ENCODE measurements around the gene CDK9.

The CDK9 gene

DNA sequence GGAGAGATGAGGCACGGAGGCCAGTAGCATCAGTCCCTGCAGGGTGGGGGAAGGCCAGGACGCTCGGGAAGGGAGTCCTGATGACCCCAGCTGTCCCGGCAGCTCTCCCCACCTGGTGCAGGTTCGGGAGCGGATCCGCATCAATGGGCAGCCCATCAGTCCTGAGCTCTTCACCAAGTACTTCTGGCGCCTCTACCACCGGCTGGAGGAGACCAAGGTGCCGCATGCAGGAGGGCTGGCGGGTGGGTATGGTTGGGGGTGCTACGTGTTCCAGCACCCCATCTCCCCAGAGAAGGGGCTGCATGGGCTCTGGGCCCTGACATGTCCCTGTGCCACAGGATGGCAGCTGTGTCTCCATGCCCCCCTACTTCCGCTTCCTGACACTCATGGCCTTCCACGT lies 21.0 kb downstream of the CDK9 start:
- DNase-seq = no peak

- no peak for DNase-seq
Measured at GRCh38 chr9:127808347-127809001, 22.6 kb downstream of the CDK9 start.

DNA sequence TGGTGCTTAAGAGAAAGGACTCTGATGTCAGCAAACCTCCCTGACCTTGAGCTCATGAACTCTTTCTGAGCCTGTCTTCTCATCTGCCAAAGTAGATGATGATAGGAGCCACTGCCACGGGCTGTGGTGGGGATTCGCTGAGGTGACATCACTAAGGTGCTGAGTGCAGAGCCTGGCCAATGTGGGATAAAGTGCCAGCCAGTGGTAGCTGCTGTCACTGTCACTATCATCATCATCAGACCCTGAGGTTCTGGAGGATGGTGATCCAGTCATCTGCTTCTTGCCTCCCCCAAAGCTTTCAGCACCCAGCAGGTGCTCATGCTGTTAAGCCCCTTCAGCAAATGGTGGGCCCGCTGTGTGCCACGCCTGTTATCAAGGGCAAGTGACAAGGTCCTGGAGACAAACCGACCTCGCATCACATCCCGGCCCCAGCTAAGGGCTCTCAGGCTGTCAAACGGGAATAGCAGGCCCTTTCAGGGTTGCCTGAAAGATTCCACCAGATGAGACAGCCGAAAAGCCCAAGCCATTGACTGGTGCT lies 23.2 kb downstream of the CDK9 start:
- no peak for DNase-seq

DNA sequence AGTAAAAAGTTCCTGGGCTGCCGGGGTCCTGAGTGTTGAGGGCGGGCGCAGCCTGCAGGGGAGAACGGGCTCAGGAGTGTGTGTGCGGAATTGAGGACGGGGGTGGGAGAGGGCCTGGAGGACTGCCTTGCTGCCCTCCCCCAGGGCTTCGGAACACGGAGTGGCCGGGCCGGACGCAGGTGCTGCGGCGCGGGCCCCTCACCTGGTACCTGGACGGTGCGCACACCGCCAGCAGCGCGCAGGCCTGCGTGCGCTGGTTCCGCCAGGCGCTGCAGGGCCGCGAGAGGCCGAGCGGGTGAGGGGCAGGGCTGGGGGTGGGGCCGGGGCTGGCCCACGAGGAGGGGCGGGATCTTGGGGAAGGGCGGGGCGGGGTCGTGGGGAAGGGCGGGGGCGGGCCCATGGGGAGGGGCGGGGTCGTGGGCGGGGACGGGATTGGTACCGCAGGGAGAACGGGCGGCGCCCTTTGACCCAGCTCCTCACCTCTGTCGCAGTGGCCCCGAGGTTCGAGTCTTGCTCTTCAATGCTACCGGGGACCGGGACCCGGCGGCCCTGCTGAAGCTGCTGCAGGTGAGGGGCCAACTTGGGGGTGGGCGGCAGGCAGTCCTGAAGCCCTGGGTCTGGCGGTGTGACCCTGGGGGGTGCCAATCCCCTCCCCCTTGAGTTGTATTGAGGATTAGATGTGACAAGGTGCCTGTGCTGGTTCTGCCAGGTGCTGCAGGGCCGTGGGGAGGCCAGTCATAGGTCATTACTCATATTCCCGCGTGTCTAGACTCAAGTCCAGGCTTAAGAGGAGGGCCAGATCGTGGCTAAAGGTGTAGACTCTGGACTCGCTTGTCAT lies 23.9 kb downstream of the CDK9 start:
- DNase-seq = no peak

DNA sequence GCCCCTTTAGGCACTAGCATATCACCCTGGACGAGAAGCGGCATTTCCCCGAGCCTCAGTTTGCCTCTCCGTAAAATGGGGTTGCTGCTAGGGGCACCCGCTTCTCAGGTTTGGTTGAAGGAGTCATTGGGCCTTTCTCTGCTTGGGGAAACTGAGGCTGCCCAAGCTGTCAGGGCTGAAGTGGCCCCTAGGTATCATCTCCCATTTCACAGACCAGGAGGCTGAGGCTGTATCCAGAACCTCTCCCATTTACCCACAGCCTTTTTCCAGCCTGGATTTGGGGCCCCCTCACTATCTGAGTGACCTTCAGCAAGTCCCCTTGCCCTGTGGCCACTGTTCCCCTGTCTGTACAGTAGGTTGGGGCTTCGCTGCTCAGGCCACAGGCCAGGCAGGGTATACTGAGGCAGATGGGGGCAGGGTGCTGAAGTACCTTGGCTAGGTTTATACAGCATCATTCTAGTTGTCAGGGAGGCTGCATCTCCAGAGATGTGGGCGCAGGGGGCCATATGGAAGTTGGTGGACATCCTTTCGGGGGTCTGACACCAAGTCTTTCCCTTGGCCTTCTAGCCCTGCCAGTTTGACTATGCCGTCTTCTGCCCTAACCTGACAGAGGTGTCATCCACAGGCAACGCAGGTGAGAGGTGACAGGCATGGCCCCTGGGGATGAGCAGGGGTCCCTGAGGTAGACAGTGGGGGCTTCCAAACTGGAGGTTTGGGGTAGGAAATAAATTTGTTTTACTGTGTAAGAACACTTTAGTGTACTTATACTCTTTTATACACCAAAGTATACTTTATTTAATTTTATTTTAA lies 24.7 kb downstream of the CDK9 start:
- DNase-seq = no peak

GRCh38 chr9:127812011-127812410 lies 26.2 kb downstream of the CDK9 start:
- DNase-seq = no peak

DNA sequence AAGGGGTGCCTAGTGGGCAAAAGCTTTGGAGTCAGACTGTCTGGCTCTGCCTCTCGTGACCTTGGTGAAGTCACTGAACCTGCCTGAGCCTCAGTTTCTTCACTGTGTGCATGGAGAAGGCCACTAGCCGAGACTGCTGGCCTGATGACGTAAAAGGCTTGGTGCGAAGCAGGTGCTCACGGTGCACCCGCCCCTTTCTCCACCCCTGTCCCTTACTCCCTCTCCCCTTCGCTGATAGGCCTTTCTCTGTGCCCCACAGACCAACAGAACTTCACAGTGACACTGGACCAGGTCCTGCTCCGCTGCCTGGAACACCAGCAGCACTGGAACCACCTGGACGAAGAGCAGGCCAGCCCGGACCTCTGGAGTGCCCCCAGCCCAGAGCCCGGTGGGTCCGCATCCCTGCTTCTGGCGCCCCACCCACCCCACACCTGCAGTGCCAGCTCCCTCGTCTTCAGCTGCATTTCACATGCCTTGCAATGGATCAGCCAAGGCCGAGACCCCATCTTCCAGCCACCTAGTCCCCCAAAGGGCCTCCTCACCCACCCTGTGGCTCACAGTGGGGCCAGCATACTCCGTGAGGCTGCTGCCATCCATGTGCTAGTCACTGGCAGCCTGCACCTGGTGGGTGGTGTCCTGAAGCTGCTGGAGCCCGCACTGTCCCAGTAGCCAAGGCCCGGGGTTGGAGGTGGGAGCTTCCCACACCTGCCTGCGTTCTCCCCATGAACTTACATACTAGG lies 27.3 kb downstream of the CDK9 start:
- no peak for DNase-seq

DNA sequence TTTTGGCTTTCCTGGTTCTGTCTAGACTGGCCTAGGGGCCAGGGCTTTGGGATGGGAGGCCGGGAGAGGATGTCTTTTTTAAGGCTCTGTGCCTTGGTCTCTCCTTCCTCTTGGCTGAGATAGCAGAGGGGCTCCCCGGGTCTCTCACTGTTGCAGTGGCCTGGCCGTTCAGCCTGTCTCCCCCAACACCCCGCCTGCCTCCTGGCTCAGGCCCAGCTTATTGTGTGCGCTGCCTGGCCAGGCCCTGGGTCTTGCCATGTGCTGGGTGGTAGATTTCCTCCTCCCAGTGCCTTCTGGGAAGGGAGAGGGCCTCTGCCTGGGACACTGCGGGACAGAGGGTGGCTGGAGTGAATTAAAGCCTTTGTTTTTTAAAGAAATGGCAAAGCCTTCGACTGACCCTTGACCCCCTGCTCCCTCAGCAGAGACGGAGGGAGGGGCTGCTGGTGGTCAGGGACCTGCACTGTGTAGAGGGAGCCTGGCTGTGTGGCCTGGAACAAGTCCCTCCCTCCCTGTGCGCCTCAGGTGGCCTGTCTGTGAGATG lies 27.9 kb downstream of the CDK9 start:
- no peak for DNase-seq

GRCh38 chr9:127814619-127815511 lies 29.0 kb downstream of the CDK9 start:
- no peak for DNase-seq

- no peak for DNase-seq
Measured at GRCh38 chr9:127815512-127816361, 29.9 kb downstream of the CDK9 start.

- DNase-seq = no peak
Measured at GRCh38 chr9:127816362-127816725, 30.5 kb downstream of the CDK9 start.

- no peak for DNase-seq
Measured at GRCh38 chr9:127816728-127817127, 30.9 kb downstream of the CDK9 start.

GRCh38 chr9:127817881-127818434 lies 32.1 kb downstream of the CDK9 start:
- no peak for DNase-seq

- DNase-seq = no peak
Measured at GRCh38 chr9:127818574-127818973, 32.7 kb downstream of the CDK9 start.

DNA sequence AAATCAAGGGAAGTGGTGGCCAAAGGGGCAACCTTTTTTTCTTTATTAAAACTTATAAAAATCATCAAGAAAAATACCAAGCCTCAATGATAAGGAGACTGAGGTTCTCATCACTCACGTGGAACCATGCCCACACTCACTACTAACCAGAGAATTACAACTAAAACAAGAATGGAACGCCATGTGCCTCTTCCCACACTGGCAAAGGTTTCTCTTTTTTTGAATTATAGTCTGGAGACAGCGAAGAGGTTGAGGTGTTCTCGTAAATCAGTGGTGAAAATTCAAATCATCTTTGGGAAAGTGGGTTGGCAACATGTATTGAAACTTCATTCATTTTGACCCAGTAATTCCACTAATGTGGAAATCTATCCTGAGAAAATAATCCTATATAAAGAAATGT lies 36.3 kb downstream of the CDK9 start:
- DNase-seq = no peak

GRCh38 chr9:127825319-127826051 lies 39.7 kb downstream of the CDK9 start:
- no peak for DNase-seq

DNA sequence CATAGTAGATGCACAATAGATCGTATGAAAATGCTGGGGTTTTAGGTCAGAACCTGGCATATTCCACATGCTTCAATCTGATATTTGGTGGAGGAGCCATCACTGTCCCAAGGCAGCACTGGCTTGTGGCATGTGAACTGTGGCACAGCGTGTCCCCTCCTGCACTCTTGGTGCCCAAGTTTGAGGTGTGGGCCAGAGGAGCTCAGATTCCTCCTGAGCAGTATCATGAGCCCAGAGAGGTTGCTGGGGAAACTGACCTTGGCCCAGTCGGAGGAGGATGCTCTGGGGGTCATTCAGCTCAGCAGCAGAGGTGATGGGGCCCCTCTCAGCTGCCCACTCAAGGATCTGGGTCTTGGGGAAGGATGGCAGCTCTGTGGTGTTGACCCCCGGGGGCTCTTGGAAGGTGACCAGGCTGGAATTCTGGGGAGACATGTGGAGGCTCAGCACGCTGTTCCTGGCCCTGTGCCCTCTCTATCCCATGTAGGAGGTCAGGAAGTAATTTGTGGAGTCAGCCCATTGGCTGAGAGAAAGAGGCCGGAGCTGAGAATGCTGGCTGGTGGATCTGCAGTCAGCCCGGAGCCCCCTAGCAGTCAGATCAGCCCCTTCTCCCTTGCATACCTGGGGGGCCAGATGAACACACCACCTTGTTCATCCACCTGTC lies 40.5 kb downstream of the CDK9 start:
- DNase-seq = no peak

DNA sequence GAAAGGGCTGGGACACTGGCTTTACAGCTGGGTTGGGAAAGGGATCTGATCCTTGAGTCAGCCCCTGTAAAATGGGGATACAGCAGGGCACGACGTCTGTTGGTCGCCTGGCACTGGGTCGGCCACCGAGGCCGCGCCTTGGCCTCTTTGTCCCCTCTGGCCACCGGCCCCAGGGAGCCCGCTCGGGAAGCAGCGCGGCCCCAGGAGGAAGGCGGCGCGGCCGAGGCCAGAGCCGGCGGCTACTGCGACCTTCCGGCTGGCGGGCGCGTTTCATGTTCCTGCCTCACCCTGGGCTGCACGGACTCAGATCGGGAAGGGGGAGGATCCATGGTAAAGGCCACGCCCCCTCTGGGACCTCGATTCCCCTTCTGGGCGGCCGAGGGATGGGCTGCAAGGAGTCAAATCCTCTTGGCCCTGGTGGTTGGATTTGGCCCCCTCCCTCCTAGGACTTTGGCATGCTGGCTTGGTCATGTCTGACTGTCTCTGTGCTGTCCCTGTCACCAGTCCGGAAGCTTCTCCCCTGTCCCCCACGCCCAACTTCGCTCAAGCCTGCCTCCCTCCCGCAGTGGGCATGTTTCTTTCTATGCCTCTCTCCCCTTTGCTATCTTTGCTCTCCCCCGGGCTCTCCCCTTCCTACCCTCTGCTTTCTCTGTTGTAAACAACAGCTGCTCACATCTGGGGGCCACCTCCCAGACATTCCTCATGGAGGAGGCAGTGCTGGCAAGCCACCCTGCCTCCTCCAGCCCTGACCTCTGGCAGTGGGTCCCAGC lies 42.6 kb downstream of the CDK9 start:
- no peak for DNase-seq

All from stimulated activated CD4-positive, alpha-beta T cell treated with anti-CD3 and anti-CD28 coated beads, Interleukin-15, amount 100 ng/mL, for 24 hours (primary cell).